VCaP (cell line): ENCODE data around the gene BCL7B.
"Not testable (repeated sequence)": the region's sequence is repeated elsewhere in the genome, so short reads cannot be mapped to it uniquely, and the experiment has no call there.

Experiments used
- H3K27ac ChIP-seq: fragments of 450-650 bp; 2 replicates; pipeline ENCODE4 v1.5.1; 2017
- TF ChIP-seq, protein P1 (sequence below): fragments of 450-650 bp; conservative IDR thresholded peaks from 2 replicates; pipeline ENCODE4 v1.5.1; 2017; ENCODE audit warnings: mild to moderate bottlenecking, moderate library complexity

Gene BCL7B

DNA sequence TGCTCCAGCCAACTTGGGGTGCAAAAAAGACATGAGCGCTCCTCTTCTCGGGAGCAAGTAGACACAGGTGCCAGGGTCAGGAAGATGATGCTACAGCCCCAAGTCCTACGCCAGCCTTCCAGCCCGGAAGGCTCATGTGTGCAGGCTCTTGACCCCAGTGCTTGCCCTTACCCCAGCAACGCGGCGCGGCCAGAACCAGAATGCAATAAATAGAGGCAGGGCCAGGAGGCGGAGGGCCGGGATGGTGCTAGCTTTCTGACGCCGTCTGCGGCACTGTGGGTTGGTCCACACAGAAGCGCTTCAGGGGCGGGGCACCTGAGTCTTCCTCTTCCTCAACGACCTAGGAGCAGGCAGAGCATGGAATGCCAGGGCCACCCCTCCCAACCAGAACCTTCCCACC, 20.4 kb downstream of the BCL7B start:
- TF ChIP-seq, protein P1, sequence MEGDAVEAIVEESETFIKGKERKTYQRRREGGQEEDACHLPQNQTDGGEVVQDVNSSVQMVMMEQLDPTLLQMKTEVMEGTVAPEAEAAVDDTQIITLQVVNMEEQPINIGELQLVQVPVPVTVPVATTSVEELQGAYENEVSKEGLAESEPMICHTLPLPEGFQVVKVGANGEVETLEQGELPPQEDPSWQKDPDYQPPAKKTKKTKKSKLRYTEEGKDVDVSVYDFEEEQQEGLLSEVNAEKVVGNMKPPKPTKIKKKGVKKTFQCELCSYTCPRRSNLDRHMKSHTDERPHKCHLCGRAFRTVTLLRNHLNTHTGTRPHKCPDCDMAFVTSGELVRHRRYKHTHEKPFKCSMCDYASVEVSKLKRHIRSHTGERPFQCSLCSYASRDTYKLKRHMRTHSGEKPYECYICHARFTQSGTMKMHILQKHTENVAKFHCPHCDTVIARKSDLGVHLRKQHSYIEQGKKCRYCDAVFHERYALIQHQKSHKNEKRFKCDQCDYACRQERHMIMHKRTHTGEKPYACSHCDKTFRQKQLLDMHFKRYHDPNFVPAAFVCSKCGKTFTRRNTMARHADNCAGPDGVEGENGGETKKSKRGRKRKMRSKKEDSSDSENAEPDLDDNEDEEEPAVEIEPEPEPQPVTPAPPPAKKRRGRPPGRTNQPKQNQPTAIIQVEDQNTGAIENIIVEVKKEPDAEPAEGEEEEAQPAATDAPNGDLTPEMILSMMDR: no peak
- H3K27ac ChIP-seq: no peak overlapping the region

DNA sequence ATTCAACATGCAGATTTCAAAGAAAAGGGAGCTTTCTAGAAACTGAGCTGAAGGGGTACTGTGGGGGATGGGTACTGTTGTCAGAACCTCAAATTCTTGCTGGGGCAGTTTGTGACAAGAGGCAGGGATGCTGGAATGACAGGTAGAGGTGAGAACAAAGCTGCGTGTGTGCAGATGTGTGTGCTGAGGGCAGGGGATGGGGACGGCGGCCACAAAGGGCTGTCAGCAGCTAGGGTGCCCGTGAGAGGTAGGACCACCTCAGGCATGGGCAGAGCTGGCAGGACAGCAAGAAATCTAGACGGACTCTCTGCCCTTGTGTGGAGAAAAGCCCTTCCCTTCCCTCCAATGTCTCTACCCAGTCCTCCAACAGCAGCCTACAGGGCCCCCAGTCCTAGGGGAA, 21.0 kb downstream of the BCL7B start:
- H3K27ac ChIP-seq: no peak overlapping the region
- TF ChIP-seq, protein P1: no peak

DNA sequence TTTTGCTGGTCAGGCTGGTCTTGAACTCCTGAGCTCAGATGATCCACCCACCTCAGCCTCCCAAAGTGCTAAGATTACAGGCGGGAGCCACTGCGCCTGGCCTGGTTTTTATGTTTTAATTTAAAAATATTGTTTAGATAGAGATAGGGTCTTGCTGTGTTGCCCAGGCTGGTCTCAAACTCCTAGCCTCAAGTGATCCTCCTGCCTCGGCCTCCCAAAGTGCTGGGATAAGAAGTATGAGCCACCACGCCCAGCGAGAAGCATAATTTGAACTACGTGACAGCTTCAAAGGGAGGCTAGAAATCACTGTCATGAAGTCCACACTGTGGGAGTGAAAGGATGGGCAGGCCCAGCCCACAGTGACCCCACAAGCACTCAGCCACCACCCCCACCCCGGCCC, 21.6 kb downstream of the BCL7B start:
- not testable (repeated sequence) for H3K27ac ChIP-seq

DNA sequence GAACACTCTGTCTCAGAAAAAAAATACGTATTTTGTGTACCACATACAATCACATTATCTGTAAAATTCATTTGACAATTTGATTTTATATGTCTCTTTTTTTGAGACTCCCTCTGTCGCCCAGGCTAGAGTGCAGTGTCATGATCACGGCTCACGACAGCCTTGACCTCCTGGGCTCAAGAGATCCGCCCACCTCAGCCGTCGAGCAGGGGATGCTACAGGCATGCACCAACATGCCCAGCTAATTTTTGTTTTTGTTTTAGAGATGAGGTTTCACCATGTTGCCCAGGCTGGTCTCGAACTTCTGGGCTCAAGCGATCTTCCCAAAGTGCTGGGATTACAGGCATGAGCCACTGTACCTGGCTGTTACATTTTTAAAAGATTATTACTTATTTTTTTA, 23.7 kb downstream of the BCL7B start:
- H3K27ac ChIP-seq: no peak overlapping the region
- TF ChIP-seq, protein P1: no peak

DNA sequence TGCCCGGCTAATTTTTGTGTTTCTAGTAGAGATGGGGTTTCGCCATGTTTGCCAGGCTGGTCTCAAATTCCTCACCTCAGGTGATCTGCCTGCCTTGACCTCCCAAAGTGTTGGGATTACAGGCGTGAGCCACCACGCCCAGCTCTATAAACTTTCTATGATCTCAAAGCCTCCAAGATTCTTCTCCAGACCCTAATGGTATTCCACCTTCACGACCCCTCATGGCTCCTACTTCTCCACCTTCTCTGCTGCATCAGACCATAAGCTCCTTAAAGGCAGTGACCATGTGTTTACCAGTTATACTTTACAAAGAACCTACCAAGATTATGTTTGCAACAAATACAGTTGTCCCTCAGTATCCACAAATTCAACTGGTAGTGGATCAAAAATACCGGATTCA, 25.3 kb downstream of the BCL7B start:
- H3K27ac ChIP-seq: no peak overlapping the region
- TF ChIP-seq, protein P1: no peak

DNA sequence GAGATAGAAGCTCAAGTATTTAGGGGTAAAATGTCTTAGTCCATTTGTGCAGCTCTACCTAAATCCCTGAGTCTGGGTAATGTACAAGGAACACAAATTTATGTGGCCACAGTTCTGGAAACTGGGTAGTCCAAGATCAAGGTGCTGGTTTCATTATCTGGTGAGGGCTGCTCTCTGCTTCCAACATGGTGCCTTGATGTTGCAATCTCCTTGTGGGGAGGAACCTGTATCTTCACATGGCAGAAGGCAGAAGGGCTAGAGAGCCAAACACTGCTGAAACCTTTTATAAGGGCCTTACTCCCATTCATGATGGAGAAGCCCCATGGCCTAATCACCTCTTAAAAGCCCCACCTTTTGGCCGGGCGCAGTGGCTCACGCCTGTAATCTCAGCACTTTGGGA, 26.7 kb downstream of the BCL7B start:
- H3K27ac ChIP-seq: no peak overlapping the region
- TF ChIP-seq, protein P1: no peak

DNA sequence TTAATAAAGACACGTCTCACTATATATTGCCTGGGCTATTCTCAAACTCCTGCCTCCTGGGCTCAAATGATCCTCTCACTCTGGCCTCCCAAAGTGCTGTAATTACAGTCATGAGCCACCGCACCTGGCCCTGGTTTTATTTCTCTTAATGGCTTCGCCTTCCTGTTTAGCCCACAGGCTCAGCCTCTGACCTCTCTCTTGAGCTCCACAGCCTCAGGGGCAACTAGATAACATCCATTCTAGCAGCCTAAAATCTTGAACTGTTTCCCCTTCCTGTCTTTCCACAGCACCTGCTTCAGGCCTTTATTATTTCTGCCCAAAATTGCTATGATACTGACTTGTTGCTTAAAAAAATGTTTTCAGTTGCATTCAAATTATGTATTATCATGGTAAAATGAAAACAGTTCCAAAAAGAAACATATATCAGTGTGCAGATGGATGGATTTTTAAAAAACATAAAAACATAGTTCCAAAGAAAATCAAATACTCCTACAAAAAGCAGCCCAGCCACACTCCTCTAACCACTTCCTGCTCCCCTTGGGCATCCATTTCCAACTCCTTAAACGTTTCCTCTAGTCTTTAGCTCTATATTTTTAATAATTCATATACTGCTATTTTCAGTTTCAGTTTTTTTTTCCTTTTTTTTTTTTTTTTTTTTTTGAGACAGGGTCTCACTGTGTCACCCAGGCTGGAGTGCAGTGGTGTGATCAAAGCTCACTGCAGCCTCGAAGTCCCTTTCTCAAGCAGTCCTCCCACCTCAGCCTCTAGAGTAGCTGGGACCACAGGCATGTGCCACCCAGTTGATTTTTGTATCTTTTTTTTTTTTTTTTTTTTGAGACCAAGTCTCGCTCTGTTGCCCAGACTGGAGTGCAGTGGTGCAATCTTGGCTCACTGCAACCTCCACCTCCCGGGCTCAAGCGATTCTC, 30.3 kb downstream of the BCL7B start:
- TF ChIP-seq, protein P1: no peak
- no peak overlapping the region; the same call in 1 of the 2 replicates for H3K27ac ChIP-seq

DNA sequence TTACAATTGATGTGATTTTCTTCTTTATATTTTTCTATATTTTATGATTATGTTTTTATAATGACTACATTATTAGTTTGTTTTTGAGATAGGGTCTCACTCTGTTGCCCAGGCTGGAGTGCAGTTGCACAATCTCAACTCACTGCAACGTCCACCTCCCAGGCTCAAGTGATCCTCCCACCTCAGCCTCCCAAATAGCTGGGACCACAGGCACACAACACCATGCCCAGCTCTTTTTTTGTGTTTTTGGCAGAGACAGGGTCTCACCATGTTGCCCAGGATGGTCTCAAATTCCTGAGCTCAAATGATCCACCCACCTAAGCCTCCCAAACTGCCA, 31.4 kb downstream of the BCL7B start:
- not testable (repeated sequence) for H3K27ac ChIP-seq
